SK-N-SH treated with all-trans-retinoic acid at 6 μM for 48 hours (cell line): ENCODE data around the gene ADAM15.

ENCODE experiments used
- BACH2 ChIP-seq: fragments of 250-450 bp; sonication (Bioruptor Pico); IDR thresholded peaks from 2 replicates; pipeline ENCODE4 v1.9.0; 2021; ENCODE audit warnings: mild to moderate bottlenecking, borderline replicate concordance
- CSDC2 ChIP-seq: fragments of 250-450 bp; sonication (Bioruptor Pico); IDR thresholded peaks from 2 replicates; pipeline ENCODE4 v1.5.0; 2020; ENCODE audit warnings: mild to moderate bottlenecking, moderate library complexity
- PPARA ChIP-seq: fragments of 250-450 bp; sonication (Bioruptor Pico); IDR thresholded peaks from 2 replicates; pipeline ENCODE4 v1.5.0; 2020; ENCODE audit warnings: mild to moderate bottlenecking, borderline replicate concordance
- RARB ChIP-seq: fragments of 250-450 bp; sonication (Bioruptor Pico); IDR thresholded peaks from 2 replicates; pipeline ENCODE4 v1.8.0; 2021; ENCODE audit warnings: mild to moderate bottlenecking, moderate library complexity
- TOX ChIP-seq: fragments of 250-450 bp; sonication (Bioruptor Pico); IDR thresholded peaks from 2 replicates; pipeline ENCODE4 v1.8.0; 2021; ENCODE audit warnings: mild to moderate bottlenecking, moderate library complexity, borderline replicate concordance
- ZFP3 ChIP-seq: fragments of 250-450 bp; sonication (Bioruptor Pico); IDR thresholded peaks from 2 replicates; pipeline ENCODE4 v1.5.0; 2020; ENCODE audit warnings: mild to moderate bottlenecking, moderate library complexity
- TF ChIP-seq, protein P1 (sequence below): fragments of 250-450 bp; sonication (Bioruptor Pico); IDR thresholded peaks from 2 replicates; pipeline ENCODE4 v1.5.1; 2020; ENCODE audit warnings: low read depth, mild to moderate bottlenecking, moderate library complexity
- TF ChIP-seq, protein P2 (sequence below): fragments of 250-450 bp; sonication (Bioruptor Pico); IDR thresholded peaks from 2 replicates; pipeline ENCODE4 v1.8.0; 2021; ENCODE audit warnings: low read depth, mild to moderate bottlenecking, moderate library complexity, borderline replicate concordance
- TF ChIP-seq, protein P3 (sequence below): fragments of 250-450 bp; sonication (Bioruptor Pico); IDR thresholded peaks from 2 replicates; pipeline ENCODE4 v1.8.0; 2020; ENCODE audit warnings: mild to moderate bottlenecking, moderate library complexity, borderline replicate concordance

DNA sequence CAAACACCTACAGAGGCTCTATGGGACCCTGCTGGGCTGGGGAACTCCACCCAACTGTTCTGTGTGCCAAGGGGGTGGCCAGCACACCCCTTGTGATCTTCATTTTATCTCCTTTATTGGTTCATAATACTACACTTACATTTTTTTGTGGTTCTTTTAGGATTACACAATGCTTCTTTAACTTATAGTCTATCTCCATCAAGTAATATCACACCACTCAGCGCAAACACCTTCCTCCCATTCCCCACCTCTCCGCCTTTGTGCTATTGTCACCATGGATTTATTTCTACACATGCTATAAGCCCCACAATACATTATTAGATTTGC, 43.5 kb downstream of the ADAM15 start:
- TF ChIP-seq PPARA (CRISPR knock-in tag) = no peak
- no peak for TF ChIP-seq ZFP3
- TF ChIP-seq, protein P1, sequence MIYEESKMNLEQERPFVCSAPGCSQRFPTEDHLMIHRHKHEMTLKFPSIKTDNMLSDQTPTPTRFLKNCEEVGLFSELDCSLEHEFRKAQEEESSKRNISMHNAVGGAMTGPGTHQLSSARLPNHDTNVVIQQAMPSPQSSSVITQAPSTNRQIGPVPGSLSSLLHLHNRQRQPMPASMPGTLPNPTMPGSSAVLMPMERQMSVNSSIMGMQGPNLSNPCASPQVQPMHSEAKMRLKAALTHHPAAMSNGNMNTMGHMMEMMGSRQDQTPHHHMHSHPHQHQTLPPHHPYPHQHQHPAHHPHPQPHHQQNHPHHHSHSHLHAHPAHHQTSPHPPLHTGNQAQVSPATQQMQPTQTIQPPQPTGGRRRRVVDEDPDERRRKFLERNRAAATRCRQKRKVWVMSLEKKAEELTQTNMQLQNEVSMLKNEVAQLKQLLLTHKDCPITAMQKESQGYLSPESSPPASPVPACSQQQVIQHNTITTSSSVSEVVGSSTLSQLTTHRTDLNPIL (CRISPR knock-in tag) = no peak
- TF ChIP-seq RARB (CRISPR knock-in tag) = no peak
- TF ChIP-seq TOX = no peak
- no peak for TF ChIP-seq BACH2 (CRISPR knock-in tag)
- no peak for TF ChIP-seq CSDC2 (CRISPR knock-in tag)
- TF ChIP-seq, protein P2, sequence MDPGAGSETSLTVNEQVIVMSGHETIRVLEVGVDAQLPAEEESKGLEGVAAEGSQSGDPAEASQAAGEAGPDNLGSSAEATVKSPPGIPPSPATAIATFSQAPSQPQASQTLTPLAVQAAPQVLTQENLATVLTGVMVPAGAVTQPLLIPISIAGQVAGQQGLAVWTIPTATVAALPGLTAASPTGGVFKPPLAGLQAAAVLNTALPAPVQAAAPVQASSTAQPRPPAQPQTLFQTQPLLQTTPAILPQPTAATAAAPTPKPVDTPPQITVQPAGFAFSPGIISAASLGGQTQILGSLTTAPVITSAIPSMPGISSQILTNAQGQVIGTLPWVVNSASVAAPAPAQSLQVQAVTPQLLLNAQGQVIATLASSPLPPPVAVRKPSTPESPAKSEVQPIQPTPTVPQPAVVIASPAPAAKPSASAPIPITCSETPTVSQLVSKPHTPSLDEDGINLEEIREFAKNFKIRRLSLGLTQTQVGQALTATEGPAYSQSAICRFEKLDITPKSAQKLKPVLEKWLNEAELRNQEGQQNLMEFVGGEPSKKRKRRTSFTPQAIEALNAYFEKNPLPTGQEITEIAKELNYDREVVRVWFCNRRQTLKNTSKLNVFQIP (CRISPR knock-in tag) = no peak
- TF ChIP-seq, protein P3, sequence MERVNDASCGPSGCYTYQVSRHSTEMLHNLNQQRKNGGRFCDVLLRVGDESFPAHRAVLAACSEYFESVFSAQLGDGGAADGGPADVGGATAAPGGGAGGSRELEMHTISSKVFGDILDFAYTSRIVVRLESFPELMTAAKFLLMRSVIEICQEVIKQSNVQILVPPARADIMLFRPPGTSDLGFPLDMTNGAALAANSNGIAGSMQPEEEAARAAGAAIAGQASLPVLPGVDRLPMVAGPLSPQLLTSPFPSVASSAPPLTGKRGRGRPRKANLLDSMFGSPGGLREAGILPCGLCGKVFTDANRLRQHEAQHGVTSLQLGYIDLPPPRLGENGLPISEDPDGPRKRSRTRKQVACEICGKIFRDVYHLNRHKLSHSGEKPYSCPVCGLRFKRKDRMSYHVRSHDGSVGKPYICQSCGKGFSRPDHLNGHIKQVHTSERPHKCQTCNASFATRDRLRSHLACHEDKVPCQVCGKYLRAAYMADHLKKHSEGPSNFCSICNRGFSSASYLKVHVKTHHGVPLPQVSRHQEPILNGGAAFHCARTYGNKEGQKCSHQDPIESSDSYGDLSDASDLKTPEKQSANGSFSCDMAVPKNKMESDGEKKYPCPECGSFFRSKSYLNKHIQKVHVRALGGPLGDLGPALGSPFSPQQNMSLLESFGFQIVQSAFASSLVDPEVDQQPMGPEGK (CRISPR knock-in tag) = no peak
